ENCODE measurements around the gene RARA. TPM values are rescaled to one million over a fixed set of nuclear protein-coding genes. Genes with fewer than 3 reads are reported as not detected.

RARA gene
- total and polyA plus RNA-seq, 2 of the 4 experiments (the other 2 are of a cell fraction) = 9.0 to 12.7 TPM

DNA sequence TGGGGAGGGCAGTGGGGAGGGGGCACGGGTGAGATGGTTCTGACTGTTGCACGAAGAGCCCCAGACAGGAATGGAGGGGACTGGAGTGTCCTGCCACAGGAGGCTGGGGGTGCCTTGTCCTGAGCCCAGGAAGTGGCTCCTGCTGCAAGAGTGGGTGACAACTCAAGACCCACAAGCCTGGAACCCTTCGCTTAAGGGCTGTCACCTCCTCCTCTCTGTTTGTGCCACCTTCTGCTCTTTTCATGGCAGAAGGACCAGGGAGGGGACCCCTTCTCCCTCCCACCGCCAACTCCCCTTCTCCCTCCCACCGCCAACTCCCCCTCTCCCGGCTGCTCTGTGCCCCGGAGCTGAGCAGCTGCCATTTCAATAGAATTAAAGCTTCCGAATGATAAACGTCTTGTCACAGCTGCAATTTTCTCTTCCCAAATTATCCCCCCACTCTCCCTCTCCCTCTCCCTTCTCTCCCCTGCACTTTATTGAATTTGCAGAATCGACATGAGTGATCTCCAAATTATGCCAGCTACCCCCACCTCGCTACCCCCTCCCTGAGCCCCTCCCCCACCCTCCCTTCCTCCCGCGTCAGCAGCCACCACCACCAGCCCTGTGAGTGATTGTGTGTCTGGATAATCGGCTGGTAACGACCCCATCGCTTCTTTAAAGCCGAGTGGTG is 41.8 kb downstream of the RARA start:
- H2AK5ac ChIP-seq (ENCODE audit: low read depth, low read length) = no peak overlapping the region
- no peak overlapping the region for H2BK15ac ChIP-seq (ENCODE audit: low read depth, low read length)
- no peak overlapping the region for H3K9ac ChIP-seq (ENCODE audit: low read depth, low read length)
- no peak overlapping the region for H3K56ac ChIP-seq (ENCODE audit: extremely low read depth, insufficient read depth, low read length)
- dilution Hi-C loops (cut with HindIII; ENCODE audit: low sequenced_read_pairs, unreplicated experiment) (no loop called here), intact Hi-C loops (cut with micrococcal nuclease) (no loop called here), in situ Hi-C loops (cut with MboI; ENCODE audit: low sequenced_read_pairs) (loop anchor here (5.0 to 25.0 kb wide), 4 partner anchors 49 to 1311 kb away; partner anchors contain the start of genes KRT27, KRT28 and WIPF2)
- H3K79me1 ChIP-seq (ENCODE audit: low read depth in 1 of 2, low read length in 2 of 2) = peaks cover 35 to 85% of the 10 kb centered on the region in 2 experiments
- no peaks in the 10 kb centered on the region for H3K9me3 ChIP-seq (ENCODE audit: control insufficient read depth, insufficient read depth, low read length)
- peaks cover 37% of the 10 kb centered on the region for H3K4me1 ChIP-seq (ENCODE audit: control insufficient read depth, insufficient read depth, low read length)
- no peak overlapping the region for H3K4me2 ChIP-seq (ENCODE audit: low read depth, low read length)
- H3K27ac ChIP-seq (ENCODE audit: insufficient read depth, low read length) = no peak overlapping the region
- H3K18ac ChIP-seq (ENCODE audit: low read depth, low read length) = no peak overlapping the region
- no peak overlapping the region for H2BK120ac ChIP-seq (ENCODE audit: low read depth, low read length)
- H3K36me3 ChIP-seq (ENCODE audit: control insufficient read depth, insufficient read depth, low read length) = peaks cover 59% of the 10 kb centered on the region
- no peaks in the 10 kb centered on the region for H3K27me3 ChIP-seq (ENCODE audit: control insufficient read depth, insufficient read depth, low read length)
- ATAC-seq (ENCODE audit: low read depth) (no peak), DNase-seq (no peak)
- no peak overlapping the region for H2AFZ ChIP-seq (replicated peaks; ENCODE audit: low read length, poor library complexity)
- peaks cover 13% of the 10 kb centered on the region for H3K9me1 ChIP-seq (ENCODE audit: insufficient read depth, low read length)
- POLR2A ChIA-PET (ENCODE audit: unreplicated experiment) = no interaction called here
- H4K91ac ChIP-seq (ENCODE audit: insufficient read depth, low read depth, low read length) = no peak overlapping the region
- no peak overlapping the region for H2BK20ac ChIP-seq (ENCODE audit: low read depth, low read length)
- no peak overlapping the region for H2AK9ac ChIP-seq (replicated peaks; ENCODE audit: low read depth, low read length, poor library complexity)
- no peak overlapping the region for H2BK5ac ChIP-seq (ENCODE audit: low read depth, low read length, poor library complexity, severe bottlenecking)
- H3K23ac ChIP-seq (ENCODE audit: low read depth, low read length) = no peak overlapping the region
- H4K20me1 ChIP-seq (ENCODE audit: insufficient read depth, low read length) = peaks cover 66% of the 10 kb centered on the region
- no peak overlapping the region; the same call in 1 of the 2 replicates for H3K4ac ChIP-seq (ENCODE audit: low read depth, low read length)
- H4K8ac ChIP-seq (ENCODE audit: low read depth in 2 of 2, low read length in 2 of 2) = no peak overlapping the region
- no peak overlapping the region for H4K5ac ChIP-seq (ENCODE audit: low read depth, low read length)
- TF ChIP-seq POLR2A (IDR thresholded peaks at IDR 0.05; ENCODE audit: low read depth, low read length) = no peak
- TF ChIP-seq RAD21 (IDR thresholded peaks at IDR 0.05; ENCODE audit: low read length) = no peak
- no peak for TF ChIP-seq SMC3 (IDR thresholded peaks at IDR 0.05; ENCODE audit: low read depth, low read length)
- no peak for TF ChIP-seq NFE2L2 (IDR thresholded peaks at IDR 0.05; ENCODE audit: low read depth, low read length)
- TF ChIP-seq, protein P1, sequence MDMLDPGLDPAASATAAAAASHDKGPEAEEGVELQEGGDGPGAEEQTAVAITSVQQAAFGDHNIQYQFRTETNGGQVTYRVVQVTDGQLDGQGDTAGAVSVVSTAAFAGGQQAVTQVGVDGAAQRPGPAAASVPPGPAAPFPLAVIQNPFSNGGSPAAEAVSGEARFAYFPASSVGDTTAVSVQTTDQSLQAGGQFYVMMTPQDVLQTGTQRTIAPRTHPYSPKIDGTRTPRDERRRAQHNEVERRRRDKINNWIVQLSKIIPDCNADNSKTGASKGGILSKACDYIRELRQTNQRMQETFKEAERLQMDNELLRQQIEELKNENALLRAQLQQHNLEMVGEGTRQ (IDR thresholded peaks at IDR 0.05; ENCODE audit: low read depth, low read length) = no peak
- no peak for TF ChIP-seq FOS (IDR thresholded peaks at IDR 0.05; ENCODE audit: low read depth, low read length)
- no peak for TF ChIP-seq CEBPB (IDR thresholded peaks at IDR 0.05; ENCODE audit: low read depth, low read length)
- TF ChIP-seq, protein P2, sequence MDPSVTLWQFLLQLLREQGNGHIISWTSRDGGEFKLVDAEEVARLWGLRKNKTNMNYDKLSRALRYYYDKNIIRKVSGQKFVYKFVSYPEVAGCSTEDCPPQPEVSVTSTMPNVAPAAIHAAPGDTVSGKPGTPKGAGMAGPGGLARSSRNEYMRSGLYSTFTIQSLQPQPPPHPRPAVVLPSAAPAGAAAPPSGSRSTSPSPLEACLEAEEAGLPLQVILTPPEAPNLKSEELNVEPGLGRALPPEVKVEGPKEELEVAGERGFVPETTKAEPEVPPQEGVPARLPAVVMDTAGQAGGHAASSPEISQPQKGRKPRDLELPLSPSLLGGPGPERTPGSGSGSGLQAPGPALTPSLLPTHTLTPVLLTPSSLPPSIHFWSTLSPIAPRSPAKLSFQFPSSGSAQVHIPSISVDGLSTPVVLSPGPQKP (IDR thresholded peaks at IDR 0.05; ENCODE audit: borderline replicate concordance, low read depth, low read length) = no peak
- CTCF ChIA-PET = interaction anchor here (1.0 kb wide), 1 partner anchor 32 kb away, joined by 3 read pairs; no protein-coding TSS in a partner anchor
- 68% methylated on average over 6 of the region's 17 CpGs; no CpG with 5 or more reads in 1 of the 2 experiments for WGBS, 2 experiments (ENCODE audit: extremely low coverage in 2 of 2, insufficient read length in 1 of 2)
- H3K14ac ChIP-seq (replicated peaks; ENCODE audit: low read depth, low read length) = no peak overlapping the region
- no TSS peak for BruUV-seq (replicated peaks)
- no peak overlapping the region for H3K4me3 ChIP-seq (ENCODE audit: insufficient read depth, low read depth, low read length)

All from IMR-90 (cell line).